WTC11 (cell line): Measurements from ENCODE around the gene MARK3. TPM values are rescaled to one million over a fixed set of nuclear protein-coding genes. Genes with fewer than 3 reads are reported as not detected.

ENCODE experiments used
- ATAC-seq: fragments of 200-7000 bp; cut with Tn5 transposase; 2 replicates; pipeline ENCODE4 v1.10.0; 2021; ENCODE audit warnings: mild to moderate bottlenecking, moderate library complexity
- CTCF ChIA-PET: fragments of 300-600 bp; sonication (Branson Sonifier 250); formaldehyde crosslinking; loops from one replicate; lab custom pipeline; 2021; ENCODE audit warnings: antibody characterized with exemption; lab: Charles Lee
- POLR2A ChIA-PET: fragments of 350-600 bp; sonication (Branson Sonifier 250); formaldehyde crosslinking; loops from one replicate; lab custom pipeline; 2021; ENCODE audit warnings: antibody characterized with exemption; lab: Charles Lee
- DNase-seq: peaks from one replicate; pipeline ENCODE4 v3.0.0; 2021; ENCODE audit warnings: low spot score
- H3K27ac Mint-ChIP-seq: 2 replicates; pipeline ENCODE4 v1.8.0; 2021; ENCODE audit warnings: mixed read lengths
- H3K27me3 Mint-ChIP-seq: 2 replicates; pipeline ENCODE4 v1.8.0; 2021; ENCODE audit warnings: low read depth, mild to moderate bottlenecking, moderate library complexity, mixed read lengths
- H3K36me3 Mint-ChIP-seq: 2 replicates; pipeline ENCODE4 v1.8.0; 2021; ENCODE audit warnings: mixed read lengths
- H3K4me1 Mint-ChIP-seq: 2 replicates; pipeline ENCODE4 v1.8.0; 2022; ENCODE audit warnings: mixed read lengths
- H3K4me3 Mint-ChIP-seq: 2 replicates; pipeline ENCODE4 v1.8.0; 2021; ENCODE audit warnings: mild to moderate bottlenecking, moderate library complexity, mixed read lengths
- H3K9me3 Mint-ChIP-seq: 2 replicates; pipeline ENCODE4 v1.8.0; 2021; ENCODE audit warnings: mixed read lengths
- ATF2 ChIP-seq: sonication (generic); formaldehyde crosslinking; IDR thresholded peaks from 2 replicates; pipeline ENCODE4 v1.8.1; 2022; ENCODE audit warnings: low read depth, missing genetic modification reagents, borderline replicate concordance
- ATF3 ChIP-seq: sonication (generic); formaldehyde crosslinking; conservative IDR thresholded peaks from 2 replicates; pipeline ENCODE4 v1.8.1; 2022; ENCODE audit warnings: mild to moderate bottlenecking, missing genetic modification reagents
- CREM ChIP-seq: sonication (generic); formaldehyde crosslinking; IDR thresholded peaks from 2 replicates; pipeline ENCODE4 v1.8.1; 2022; ENCODE audit warnings: mild to moderate bottlenecking, missing genetic modification reagents, moderate library complexity
- E2F5 ChIP-seq: sonication (generic); formaldehyde crosslinking; IDR thresholded peaks from 2 replicates; pipeline ENCODE4 v1.8.1; 2022; ENCODE audit warnings: mild to moderate bottlenecking, moderate library complexity, missing genetic modification reagents
- ELF4 ChIP-seq: sonication (generic); formaldehyde crosslinking; IDR thresholded peaks from 2 replicates; pipeline ENCODE4 v1.8.1; 2022; ENCODE audit warnings: low read depth, mild to moderate bottlenecking, moderate library complexity, missing genetic modification reagents
- GABPB1 ChIP-seq: sonication (generic); formaldehyde crosslinking; IDR thresholded peaks from 2 replicates; pipeline ENCODE4 v1.8.1; 2023; ENCODE audit warnings: mild to moderate bottlenecking, missing genetic modification reagents
- MXD4 ChIP-seq: fragments of 250-450 bp; sonication (Bioruptor Pico); IDR thresholded peaks from 2 replicates; pipeline ENCODE4 v1.8.0; 2021; ENCODE audit warnings: mild to moderate bottlenecking, moderate library complexity, borderline replicate concordance
- NFYB ChIP-seq: sonication (generic); formaldehyde crosslinking; conservative IDR thresholded peaks from 2 replicates; pipeline ENCODE4 v1.8.0; 2022; ENCODE audit warnings: low read depth, missing genetic modification reagents
- NR2C2 ChIP-seq: sonication (generic); formaldehyde crosslinking; IDR thresholded peaks from 2 replicates; pipeline ENCODE4 v1.8.0; 2022; ENCODE audit warnings: mild to moderate bottlenecking, missing genetic modification reagents
- NR3C1 ChIP-seq: sonication (generic); formaldehyde crosslinking; conservative IDR thresholded peaks from 2 replicates; pipeline ENCODE4 v1.8.1; 2023; ENCODE audit warnings: low read depth, mild to moderate bottlenecking, missing genetic modification reagents
- OVOL2 ChIP-seq: fragments of 250-450 bp; sonication (Bioruptor Pico); IDR thresholded peaks from 2 replicates; pipeline ENCODE4 v1.9.0; 2021; ENCODE audit warnings: mild to moderate bottlenecking, borderline replicate concordance
- RELA ChIP-seq: sonication (generic); formaldehyde crosslinking; IDR thresholded peaks from 2 replicates; pipeline ENCODE4 v1.8.1; 2022; ENCODE audit warnings: missing genetic modification reagents, mild to moderate bottlenecking, borderline replicate concordance
- SMAD3 ChIP-seq: sonication (generic); formaldehyde crosslinking; IDR thresholded peaks from 2 replicates; pipeline ENCODE4 v1.8.0; 2022; ENCODE audit warnings: missing genetic modification reagents, mild to moderate bottlenecking, borderline replicate concordance
- ZBTB21 ChIP-seq: sonication (generic); formaldehyde crosslinking; IDR thresholded peaks from 2 replicates; pipeline ENCODE4 v1.8.1; 2023; ENCODE audit warnings: mild to moderate bottlenecking, missing genetic modification reagents, borderline replicate concordance
- ZNF532 ChIP-seq: fragments of 250-450 bp; sonication (Bioruptor Pico); IDR thresholded peaks from 2 replicates; pipeline ENCODE4 v1.9.0; 2021; ENCODE audit warnings: mild to moderate bottlenecking, borderline replicate concordance
- total RNA-seq: library from RNA; stranded (reverse); gene quantifications from 3 replicates; pipeline ENCODE4 v1.2.3, GENCODE V29; 2021
- TF ChIP-seq, protein P1 (sequence below): sonication (generic); formaldehyde crosslinking; IDR thresholded peaks from 2 replicates; pipeline ENCODE4 v1.8.0; 2022; ENCODE audit warnings: mild to moderate bottlenecking, missing genetic modification reagents
- TF ChIP-seq, protein P2 (sequence below): fragments of 250-450 bp; sonication (Bioruptor Pico); IDR thresholded peaks from 2 replicates; pipeline ENCODE4 v1.9.0; 2021; ENCODE audit warnings: moderate library complexity, mild to moderate bottlenecking, inconsistent platforms, borderline replicate concordance
- TF ChIP-seq, protein P3 (sequence below): fragments of 250-450 bp; sonication (Bioruptor Pico); IDR thresholded peaks from 2 replicates; pipeline ENCODE4 v1.9.0; 2021; ENCODE audit warnings: mild to moderate bottlenecking

Gene MARK3
- total RNA-seq, 1 experiment from 2014 or later = 93.7 TPM

GRCh38 chr14:103388664-103389063 lies 3.4 kb downstream of the MARK3 start:
- H3K9me3 Mint-ChIP-seq = no peaks in the 10 kb centered on the region
- H3K4me1 Mint-ChIP-seq = peaks cover 23% of the 10 kb centered on the region
- no peak for ATAC-seq
- DNase-seq = no peak
- H3K27me3 Mint-ChIP-seq = peaks cover 11% of the 10 kb centered on the region
- peaks cover 5% of the 10 kb centered on the region for H3K36me3 Mint-ChIP-seq
- H3K27ac Mint-ChIP-seq = no peak overlapping the region
- POLR2A ChIA-PET = no interaction called here
- no peak overlapping the region for H3K4me3 Mint-ChIP-seq
- CTCF ChIA-PET = no interaction called here
- TF ChIP-seq RELA (CRISPR knock-in tag) (no peak), SMAD3 (CRISPR knock-in tag) (no peak), NR3C1 (CRISPR knock-in tag) (no peak), ZNF532 (CRISPR knock-in tag) (no peak), OVOL2 (CRISPR knock-in tag) (no peak), ATF3 (CRISPR knock-in tag) (no peak), MXD4 (CRISPR knock-in tag) (no peak), NFYB (CRISPR knock-in tag) (no peak), CREM (CRISPR knock-in tag) (no peak), ELF4 (no peak)
- TF ChIP-seq, protein P1, sequence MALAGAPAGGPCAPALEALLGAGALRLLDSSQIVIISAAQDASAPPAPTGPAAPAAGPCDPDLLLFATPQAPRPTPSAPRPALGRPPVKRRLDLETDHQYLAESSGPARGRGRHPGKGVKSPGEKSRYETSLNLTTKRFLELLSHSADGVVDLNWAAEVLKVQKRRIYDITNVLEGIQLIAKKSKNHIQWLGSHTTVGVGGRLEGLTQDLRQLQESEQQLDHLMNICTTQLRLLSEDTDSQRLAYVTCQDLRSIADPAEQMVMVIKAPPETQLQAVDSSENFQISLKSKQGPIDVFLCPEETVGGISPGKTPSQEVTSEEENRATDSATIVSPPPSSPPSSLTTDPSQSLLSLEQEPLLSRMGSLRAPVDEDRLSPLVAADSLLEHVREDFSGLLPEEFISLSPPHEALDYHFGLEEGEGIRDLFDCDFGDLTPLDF (CRISPR knock-in tag) = no peak

GRCh38 chr14:103390605-103391004 lies 5.4 kb downstream of the MARK3 start:
- ChIA-PET POLR2A (no interaction called here), CTCF (interaction anchor here (0.5 to 2.4 kb wide), 31 partner anchors 9 to 286 kb away, joined by 3 to 18 read pairs (median 4); no protein-coding TSS in a partner anchor)
- no peak overlapping the region for H3K4me3 Mint-ChIP-seq
- H3K27ac Mint-ChIP-seq = no peak overlapping the region
- DNase-seq (no peak), ATAC-seq (no peak)
- peaks cover 34% of the 10 kb centered on the region for H3K4me1 Mint-ChIP-seq
- H3K27me3 Mint-ChIP-seq = no peaks in the 10 kb centered on the region
- H3K36me3 Mint-ChIP-seq = peaks cover 5% of the 10 kb centered on the region
- no peaks in the 10 kb centered on the region for H3K9me3 Mint-ChIP-seq
- TF ChIP-seq ZBTB21 (no peak), ATF2 (CRISPR knock-in tag) (no peak), GABPB1 (CRISPR knock-in tag) (no peak), E2F5 (CRISPR knock-in tag) (no peak), ZNF532 (CRISPR knock-in tag) (no peak), NR2C2 (no peak)
- TF ChIP-seq, protein P2, sequence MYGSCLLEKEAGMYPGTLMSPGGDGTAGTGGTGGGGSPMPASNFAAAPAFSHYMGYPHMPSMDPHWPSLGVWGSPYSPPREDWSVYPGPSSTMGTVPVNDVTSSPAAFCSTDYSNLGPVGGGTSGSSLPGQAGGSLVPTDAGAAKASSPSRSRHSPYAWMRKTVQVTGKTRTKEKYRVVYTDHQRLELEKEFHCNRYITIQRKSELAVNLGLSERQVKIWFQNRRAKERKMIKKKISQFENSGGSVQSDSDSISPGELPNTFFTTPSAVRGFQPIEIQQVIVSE = no peak
- TF ChIP-seq, protein P3, sequence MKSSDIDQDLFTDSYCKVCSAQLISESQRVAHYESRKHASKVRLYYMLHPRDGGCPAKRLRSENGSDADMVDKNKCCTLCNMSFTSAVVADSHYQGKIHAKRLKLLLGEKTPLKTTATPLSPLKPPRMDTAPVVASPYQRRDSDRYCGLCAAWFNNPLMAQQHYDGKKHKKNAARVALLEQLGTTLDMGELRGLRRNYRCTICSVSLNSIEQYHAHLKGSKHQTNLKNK (CRISPR knock-in tag) = no peak
